ENCODE data around the gene SLC22A23.

GRCh38 chr6:3360727-3361045, 96.2 kb downstream of the SLC22A23 start:
- TF ChIP-seq CTCF (tag by site-specific recombination; IDR thresholded peaks at IDR 0.05): no peak
- no peak for TF ChIP-seq ZBTB11 (tag by site-specific recombination; conservative IDR thresholded peaks at IDR 0.05; ENCODE audit: low read depth)
- no peak for TF ChIP-seq BCL11A (tag by site-specific recombination; IDR thresholded peaks at IDR 0.05; ENCODE audit: low read depth)
- no peak for TF ChIP-seq ZBTB21 (tag by site-specific recombination; IDR thresholded peaks at IDR 0.05)
